Muscle of leg (tissue), 11 donors: ENCODE measurements around the gene ISG15. TPM values are rescaled to one million over a fixed set of nuclear protein-coding genes. Genes with fewer than 3 reads are reported as not detected.
"Not testable (repeated sequence)": the region's sequence is repeated elsewhere in the genome, so short reads cannot be mapped to it uniquely, and the experiment has no call there.

Experiments
- DNase-seq: peaks from one replicate; pipeline ENCODE4 v3.0.0; 2013
- H3K27ac ChIP-seq: one replicate; pipeline ENCODE4 v1.5.1; 2013; ENCODE audit warnings: mild to moderate bottlenecking, low read length, control low read depth
- H3K27me3 ChIP-seq: one replicate; pipeline ENCODE4 v1.6.1; 2013; ENCODE audit warnings: low read length; ENCODE audit not compliant: control insufficient read depth, insufficient read depth
- H3K36me3 ChIP-seq: one replicate; pipeline ENCODE4 v1.6.1; 2013; ENCODE audit warnings: low read length; ENCODE audit not compliant: control insufficient read depth, insufficient read depth
- H3K4me1 ChIP-seq: one replicate; pipeline ENCODE4 v1.6.1; 2013; ENCODE audit warnings: low read length; ENCODE audit not compliant: control insufficient read depth, insufficient read depth
- H3K4me3 ChIP-seq: one replicate; pipeline ENCODE4 v1.5.1; 2013; ENCODE audit warnings: low read length, control low read depth
- H3K9me3 ChIP-seq: replicated peaks from 2 replicates; pipeline ENCODE4 v1.6.1; 2013; ENCODE audit warnings: low read depth, low read length; ENCODE audit not compliant: control insufficient read depth
- WGBS: methylation state at CpG from one replicate; pipeline ENCODE4 v1.1.5; 2013; ENCODE audit warnings: missing lambda C conversion rate; ENCODE audit not compliant: insufficient coverage; 5-methylcytosine and 5-hydroxymethylcytosine counted together
- polyA plus RNA-seq, 8 donors: library from polyadenylated mRNA; unstranded; fragments of 120-200 nt; gene quantifications; one replicate each; pipeline versions ENCODE4 v1.2.1 to v1.2.3, GENCODE V29; 2013; ENCODE audit warnings: inconsistent platforms in 1 of 8, low replicate concordance in 1 of 8; ENCODE audit not compliant: insufficient read length in 8 of 8, insufficient read depth in 1 of 8
- total RNA-seq: library from RNA; stranded (reverse); fragments of 120-200 nt; gene quantifications from one replicate; pipeline ENCODE4 v1.2.4, GENCODE V29; 2013

Gene ISG15
- total and polyA plus RNA-seq, 9 donors: 8.2 to 18.8 (median 12.6) TPM

- Histone ChIP-seq H3K36me3 (no peaks in the 10 kb centered on the region), H3K4me1 (peaks cover 13% of the 10 kb centered on the region), H3K9me3 (no peaks in the 10 kb centered on the region), H3K4me3 (no peak overlapping the region), H3K27me3 (peaks cover 27% of the 10 kb centered on the region), H3K27ac (no peak overlapping the region)
- WGBS: 76% methylated on average over 35 of the region's 43 CpGs
- DNase-seq: no peak
These were observed 30.4 kb upstream of the ISG15 start for GRCh38 chr1:982765-983436.

DNA sequence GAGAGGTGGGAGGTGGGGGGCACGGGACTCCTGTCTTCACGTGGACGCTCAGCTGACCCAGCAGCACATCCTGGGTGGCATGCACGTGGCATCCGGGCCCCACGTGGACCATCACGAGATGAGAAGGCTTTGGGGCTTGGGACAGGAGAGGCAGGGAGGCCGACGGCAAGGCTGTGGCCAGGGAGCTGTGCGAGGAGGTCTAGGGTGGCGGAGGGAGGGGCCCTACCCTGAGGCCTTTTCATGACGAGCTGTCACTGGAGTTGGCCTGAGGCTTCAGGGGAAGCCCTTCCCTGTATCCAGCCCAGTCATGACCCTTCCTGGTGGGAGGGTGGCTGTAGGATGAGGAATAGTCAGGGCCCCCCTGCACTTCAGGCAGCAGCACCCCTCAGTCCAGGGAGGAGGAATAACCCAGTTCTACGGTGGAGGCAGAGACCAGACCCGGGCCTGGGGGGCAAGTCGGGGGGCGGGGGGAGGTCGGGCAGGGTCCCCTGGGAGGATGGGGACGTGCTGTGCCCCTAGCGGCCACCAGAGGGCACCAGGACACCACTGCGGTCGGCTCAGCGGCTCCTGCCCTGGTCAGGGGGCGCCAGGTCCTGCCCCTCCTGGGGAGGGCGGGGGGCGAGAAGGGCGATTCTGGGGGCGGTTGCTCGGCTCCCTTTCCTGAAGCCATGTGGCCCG is 29.4 kb upstream of the ISG15 start:
- WGBS: 28% methylated on average over 18 of the region's 29 CpGs
- no peak overlapping the region for H3K27ac ChIP-seq

GRCh38 chr1:984476-984814 is 28.9 kb upstream of the ISG15 start:
- H3K4me3 ChIP-seq: no peak overlapping the region
- H3K27ac ChIP-seq: no peak overlapping the region
- WGBS: 42% methylated on average over 4 of the region's 12 CpGs

More for the DNA sequence above, 29.4 kb upstream of the ISG15 start:
- Histone ChIP-seq H3K36me3 (no peaks in the 10 kb centered on the region), H3K27me3 (peaks cover 27% of the 10 kb centered on the region), H3K9me3 (no peaks in the 10 kb centered on the region), H3K4me3 (no peak overlapping the region), H3K4me1 (peaks cover 13% of the 10 kb centered on the region)
- no peak for DNase-seq

GRCh38 chr1:985126-985525 is 28.2 kb upstream of the ISG15 start:
- no peaks in the 10 kb centered on the region for H3K36me3 ChIP-seq
- peaks cover 13% of the 10 kb centered on the region for H3K4me1 ChIP-seq
- H3K9me3 ChIP-seq: no peaks in the 10 kb centered on the region
- no peak overlapping the region for H3K27ac ChIP-seq
- 65% methylated on average over 10 of the region's 13 CpGs for WGBS
- no peak overlapping the region for H3K4me3 ChIP-seq
- H3K27me3 ChIP-seq: peaks cover 30% of the 10 kb centered on the region
- no peak for DNase-seq

More at GRCh38 chr1:984476-984814, 28.9 kb upstream of the ISG15 start:
- no peak for DNase-seq
- no peaks in the 10 kb centered on the region for H3K9me3 ChIP-seq
- H3K27me3 ChIP-seq: peaks cover 28% of the 10 kb centered on the region
- no peaks in the 10 kb centered on the region for H3K36me3 ChIP-seq
- peaks cover 13% of the 10 kb centered on the region for H3K4me1 ChIP-seq

DNA sequence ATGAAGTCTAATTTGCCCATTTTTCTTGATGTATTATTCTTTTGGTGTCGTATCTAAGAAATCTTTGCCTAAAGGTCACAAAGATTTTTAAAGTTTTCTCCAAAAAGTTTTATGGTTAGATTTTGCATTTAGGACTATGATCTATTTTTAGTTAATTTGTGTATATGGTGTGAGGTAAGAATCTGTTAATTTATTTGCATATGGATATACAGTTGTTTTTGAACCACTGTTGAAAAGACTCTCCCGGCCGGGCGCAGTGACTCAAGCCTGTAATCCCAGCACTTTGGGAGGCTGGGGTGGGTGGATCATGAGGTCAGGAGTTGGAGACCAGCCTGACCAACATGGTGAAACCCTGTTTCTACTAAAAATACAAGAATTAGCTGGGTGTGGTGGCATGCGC is 25.2 kb upstream of the ISG15 start:
- not testable (repeated sequence) for H3K9me3 ChIP-seq, H3K4me1 ChIP-seq, DNase-seq, H3K4me3 ChIP-seq, H3K27ac ChIP-seq, H3K36me3 ChIP-seq
- H3K27me3 ChIP-seq: peaks cover 26% of the 10 kb centered on the region
- WGBS: 53% methylated on average over 3 of the region's 5 CpGs

- WGBS: 94% methylated on average over 2 of the region's 6 CpGs
- H3K27me3 ChIP-seq: peaks cover 21% of the 10 kb centered on the region
- not testable (repeated sequence) for H3K4me1 ChIP-seq, H3K36me3 ChIP-seq, H3K9me3 ChIP-seq, H3K27ac ChIP-seq, DNase-seq, H3K4me3 ChIP-seq
These were observed 22.0 kb upstream of the ISG15 start for GRCh38 chr1:991275-991674.

DNA sequence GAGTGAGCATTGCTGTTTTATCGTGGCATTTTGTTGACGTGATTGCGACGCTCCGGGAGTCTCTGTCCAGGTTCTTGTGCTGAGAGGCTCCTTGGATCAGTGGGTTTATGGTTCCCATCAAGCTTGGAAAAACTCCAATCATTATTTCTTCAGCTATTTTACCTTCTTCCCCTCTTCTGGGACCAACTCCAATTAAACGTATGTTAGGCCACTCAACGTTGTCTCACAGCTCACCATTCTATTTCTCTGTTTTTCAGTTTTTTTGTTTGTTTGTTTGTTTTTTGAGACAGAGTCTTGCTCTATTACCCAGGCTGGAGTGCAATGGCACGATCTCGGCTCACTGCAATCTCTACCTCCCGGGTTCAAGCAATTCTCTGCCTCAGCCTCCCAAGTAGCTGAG is 21.4 kb upstream of the ISG15 start:
- Histone ChIP-seq H3K9me3 (peaks cover 5% of the 10 kb centered on the region), H3K36me3 (no peaks in the 10 kb centered on the region), H3K27ac (no peak overlapping the region), H3K27me3 (peaks cover 21% of the 10 kb centered on the region), H3K4me1 (no peaks in the 10 kb centered on the region), H3K4me3 (no peak overlapping the region)
- WGBS: 100% methylated on average over 5 of the region's 10 CpGs
- no peak for DNase-seq

DNA sequence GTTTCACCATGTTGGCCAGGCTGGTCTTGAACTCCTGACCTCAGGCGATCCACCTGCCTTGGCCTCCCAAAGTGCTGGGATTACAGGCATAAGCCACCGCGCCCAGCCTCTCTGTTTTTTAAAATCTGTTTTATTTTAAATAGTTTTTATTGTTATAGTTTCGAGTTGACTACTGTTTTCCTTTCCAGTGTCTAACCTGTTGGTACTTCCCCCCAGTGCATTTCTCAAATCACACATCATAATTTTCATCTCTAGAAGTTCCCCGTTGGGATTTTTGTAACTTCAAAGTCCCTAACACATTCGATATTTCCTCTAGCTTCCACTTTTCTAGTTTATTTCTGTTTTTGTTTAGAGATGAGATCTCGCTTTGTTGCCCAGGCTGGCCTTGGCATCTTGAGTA is 20.9 kb upstream of the ISG15 start:
- peaks cover 26% of the 10 kb centered on the region for H3K27me3 ChIP-seq
- WGBS: no CpG with 5 or more reads among the region's 7 CpGs

DNA sequence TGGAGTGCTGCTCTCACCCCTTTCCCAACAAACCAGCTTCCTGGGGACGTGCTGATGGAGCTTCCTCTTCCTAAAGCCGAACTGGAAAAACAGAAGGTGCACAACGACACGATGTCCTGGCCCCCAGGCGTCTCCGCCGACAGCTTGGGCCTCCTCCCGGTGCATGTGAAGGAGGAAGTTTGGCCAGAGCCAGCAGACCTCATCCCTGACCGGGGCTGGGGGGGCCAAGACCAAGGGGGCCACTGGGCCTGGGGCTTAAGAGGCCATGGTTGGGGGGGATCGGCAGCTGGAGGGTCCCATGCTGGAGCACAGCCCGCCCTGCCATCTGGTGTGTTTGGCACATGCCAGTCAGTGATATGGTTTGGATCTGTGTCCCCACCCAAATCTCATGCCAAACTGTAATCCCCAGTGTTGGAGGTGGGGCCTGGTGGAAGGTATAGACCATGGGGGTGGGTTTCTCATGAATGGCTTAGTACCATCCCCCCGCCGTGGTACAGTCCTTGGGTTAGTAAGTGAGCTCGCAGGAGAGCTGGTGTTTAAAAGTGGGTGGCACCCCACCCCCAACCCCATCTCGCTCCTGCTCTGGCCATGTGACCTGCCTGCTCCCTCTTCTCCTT is 19.8 kb upstream of the ISG15 start:
- Histone ChIP-seq H3K27me3 (peaks cover 35% of the 10 kb centered on the region), H3K36me3 (no peaks in the 10 kb centered on the region), H3K27ac (no peak overlapping the region), H3K4me3 (no peak overlapping the region), H3K9me3 (peaks cover 5% of the 10 kb centered on the region), H3K4me1 (peaks cover 13% of the 10 kb centered on the region)
- no peak for DNase-seq
- WGBS: 54% methylated on average over 2 of the region's 15 CpGs

More for the DNA sequence above, 20.9 kb upstream of the ISG15 start:
- no peak for DNase-seq
- H3K9me3 ChIP-seq: peaks cover 5% of the 10 kb centered on the region
- no peaks in the 10 kb centered on the region for H3K36me3 ChIP-seq
- H3K4me1 ChIP-seq: peaks cover 2% of the 10 kb centered on the region
- H3K4me3 ChIP-seq: no peak overlapping the region
- H3K27ac ChIP-seq: no peak overlapping the region

- H3K9me3 ChIP-seq, H3K36me3 ChIP-seq, H3K27ac ChIP-seq, H3K4me3 ChIP-seq, DNase-seq: not testable (repeated sequence)
- H3K4me1 ChIP-seq: peaks cover 15% of the 10 kb centered on the region
- WGBS: 86% methylated on average over 5 of the region's 6 CpGs
- H3K27me3 ChIP-seq: peaks cover 38% of the 10 kb centered on the region
These were observed 18.8 kb upstream of the ISG15 start for GRCh38 chr1:994546-994945.
